ENCODE results near the gene CACFD1. TPM values are rescaled to one million over a fixed set of nuclear protein-coding genes. Genes with fewer than 3 reads are reported as not detected.

Gene CACFD1
- total RNA-seq, 4 donors from 2014 or later = 13.2 to 68.5 (median 54.4) TPM

DNA sequence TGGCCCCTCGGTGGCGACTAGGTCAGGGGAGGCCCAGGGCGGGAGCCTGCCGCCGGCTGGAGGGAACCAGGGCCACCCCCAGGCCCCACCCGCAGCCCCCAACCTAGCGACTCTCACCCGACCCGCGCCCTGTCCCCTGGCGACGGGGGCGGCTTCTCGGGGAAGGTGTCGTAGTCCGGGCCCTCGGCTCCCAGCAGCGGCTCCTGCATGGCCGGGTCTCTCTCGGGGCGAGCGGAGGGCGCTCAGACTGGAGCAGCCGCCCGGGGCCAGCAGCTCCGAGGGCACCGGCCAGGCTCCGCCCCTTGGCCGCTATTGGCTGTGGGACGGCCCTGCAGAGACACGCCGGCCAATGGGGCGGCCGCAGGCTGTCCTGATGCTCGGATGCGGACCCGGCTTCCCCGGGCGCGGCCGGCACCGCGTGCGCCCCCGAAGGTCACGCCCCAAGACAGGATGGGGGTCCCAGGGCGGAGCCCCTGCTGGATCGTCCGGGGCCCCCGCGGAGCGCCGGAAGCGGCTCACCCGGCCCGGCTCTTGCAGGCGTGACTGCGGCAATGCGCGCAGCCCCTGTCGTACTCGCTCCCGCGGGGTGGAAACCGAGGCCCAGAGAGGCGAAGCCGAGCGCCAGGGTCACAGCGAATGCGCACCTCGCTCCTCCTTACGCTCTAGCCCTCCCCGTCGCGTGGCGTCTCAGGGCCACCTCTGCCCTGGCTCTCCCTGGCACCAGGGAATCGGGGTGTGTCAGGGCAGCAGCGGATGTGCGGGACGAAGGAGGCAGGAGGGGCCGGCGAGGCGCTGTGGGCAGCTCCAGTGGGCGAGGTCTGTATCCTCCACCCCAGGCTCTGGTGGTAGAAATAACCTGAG lies 19.3 kb downstream of the CACFD1 start, which contains the start of gene SLC2A6:
SLC2A6 (minus strand) TSS at position 249 of the 861 bp plus-strand sequence; CDS start at position 209, 40 bp downstream.
- Histone ChIP-seq H3K4me1 (peaks cover 0 to 15% (median 9%) of the 10 kb centered on the region in 4 donors), H3K9me3 (no peaks in the 10 kb centered on the region), H3K4me3 (peak within 1 kb of the TSS; percentile 55 to 75 (median 64)), H3K27ac (peak within 1 kb of the TSS; percentile 36 to 91 (median 58)), H3K27me3 (no peaks in the 10 kb centered on the region), H3K36me3 (no peaks in the 10 kb centered on the region)
- DNase-seq = peak; percentile 85 to 95 (median 94)
- TF ChIP-seq POLR2A (IDR thresholded peaks at IDR 0.05) = peak in 1 of 2 donors; percentile 10
- TF ChIP-seq CTCF (IDR thresholded peaks at IDR 0.05) = no peak

- Histone ChIP-seq H3K27ac (no peak overlapping the region), H3K4me1 (peaks cover 0 to 15% (median 6%) of the 10 kb centered on the region in 4 donors), H3K36me3 (no peaks in the 10 kb centered on the region), H3K9me3 (no peaks in the 10 kb centered on the region), H3K4me3 (no peak overlapping the region), H3K27me3 (no peaks in the 10 kb centered on the region)
- TF ChIP-seq POLR2A (IDR thresholded peaks at IDR 0.05) (no peak), CTCF (IDR thresholded peaks at IDR 0.05) (no peak)
- no peak for DNase-seq
Observed at GRCh38 chr9:133483611-133484010, 23.8 kb downstream of the CACFD1 start.

DNA sequence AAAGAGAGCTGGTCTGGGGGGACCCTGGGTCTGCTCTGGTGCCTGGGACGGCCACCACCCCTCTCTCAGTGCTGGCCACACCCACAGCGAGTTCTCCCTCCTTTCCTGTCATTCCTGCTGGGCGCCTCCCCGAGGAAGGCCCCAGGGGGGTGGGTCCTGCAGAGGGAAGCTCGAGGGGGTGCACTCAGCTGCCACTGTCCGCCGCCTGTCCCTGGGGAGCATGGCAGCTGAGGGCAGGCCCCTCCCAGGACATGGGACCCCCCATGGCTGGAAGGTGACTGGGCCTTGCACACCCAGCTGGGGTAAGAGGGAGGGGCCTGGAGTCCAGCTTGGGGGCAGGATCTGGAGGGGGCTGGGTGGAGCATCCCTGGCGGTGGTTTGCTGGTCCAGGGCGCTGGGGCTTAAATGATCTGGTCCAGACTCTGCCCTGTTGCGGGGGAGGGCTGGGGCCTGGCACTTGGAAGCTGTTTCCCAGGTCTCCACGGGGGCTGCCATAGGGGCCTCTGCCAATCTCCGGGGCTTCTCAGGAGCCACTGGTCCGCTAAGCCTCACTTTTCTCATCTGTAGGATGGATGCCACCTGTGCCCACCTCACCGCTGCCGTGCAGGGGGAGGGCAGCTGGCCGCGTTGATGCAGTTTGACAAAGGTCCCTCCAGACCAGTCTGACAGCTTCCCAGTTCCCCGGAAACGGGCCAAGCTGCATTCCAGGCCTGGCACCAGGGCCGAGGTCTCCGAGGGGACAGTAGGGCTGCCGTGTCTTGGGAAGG lies 25.1 kb downstream of the CACFD1 start:
- Histone ChIP-seq H3K4me1 (peaks cover 0 to 6% (median 0%) of the 10 kb centered on the region in 4 donors), H3K27ac (no peak overlapping the region), H3K4me3 (no peak overlapping the region), H3K9me3 (no peaks in the 10 kb centered on the region), H3K27me3 (no peaks in the 10 kb centered on the region), H3K36me3 (no peaks in the 10 kb centered on the region)
- TF ChIP-seq CTCF (IDR thresholded peaks at IDR 0.05) (no peak), POLR2A (IDR thresholded peaks at IDR 0.05) (no peak)
- no peak for DNase-seq

GRCh38 chr9:133485531-133486260 lies 25.9 kb downstream of the CACFD1 start:
- H3K4me3 ChIP-seq = peak overlapping the region in 1 of 4 donors; percentile 3
- no peaks in the 10 kb centered on the region for H3K9me3 ChIP-seq
- H3K27ac ChIP-seq = peak overlapping the region in 1 of 4 donors; percentile 17
- H3K36me3 ChIP-seq = no peaks in the 10 kb centered on the region
- peak in 1 of 3 donors; percentile 30 for DNase-seq
- H3K4me1 ChIP-seq = peaks cover 0 to 6% (median 0%) of the 10 kb centered on the region in 4 donors
- no peaks in the 10 kb centered on the region for H3K27me3 ChIP-seq
- no peak for TF ChIP-seq CTCF (IDR thresholded peaks at IDR 0.05)
- TF ChIP-seq POLR2A (IDR thresholded peaks at IDR 0.05) = no peak

- DNase-seq = no peak
- TF ChIP-seq POLR2A (IDR thresholded peaks at IDR 0.05) = no peak
- TF ChIP-seq CTCF (IDR thresholded peaks at IDR 0.05) = no peak
- H3K4me3 ChIP-seq = no peak overlapping the region
- no peak overlapping the region for H3K27ac ChIP-seq
- peaks cover 0 to 6% (median 0%) of the 10 kb centered on the region in 4 donors for H3K4me1 ChIP-seq
- H3K36me3 ChIP-seq = no peaks in the 10 kb centered on the region
- H3K9me3 ChIP-seq = no peaks in the 10 kb centered on the region
- no peaks in the 10 kb centered on the region for H3K27me3 ChIP-seq
Observed at GRCh38 chr9:133487331-133487725, 27.6 kb downstream of the CACFD1 start.

All from Peyer's patch (tissue), 4 donors.